Right ventricle myocardium superior (tissue), 1 donor: ENCODE measurements around the gene TTC24. TPM values are rescaled to one million over a fixed set of nuclear protein-coding genes. Genes with fewer than 3 reads are reported as not detected.
"Not testable (repeated sequence)": the region's sequence is repeated elsewhere in the genome, so short reads cannot be mapped to it uniquely, and the experiment has no call there.

ENCODE experiments used
- ATAC-seq: fragments of 200-7000 bp; cut with Tn5 transposase; one replicate; pipeline ENCODE4 v1.9.1; 2020; ENCODE audit warnings: mild to moderate bottlenecking; ENCODE audit not compliant: poor library complexity
- DNase-seq: peaks from one replicate; pipeline ENCODE4 v3.0.0-alpha.2; 2020
- intact Hi-C: fragments of 100-400 bp; cut with DNase I; formaldehyde crosslinking; loops from one replicate; pipeline ENCODE4 v1.11.2; 2022
- total RNA-seq: library from RNA; stranded (reverse); fragmentation: NEBNext Ultra II Directional; extraction: Animal tissue kit (Norgen Biotek cat#: 25700); gene quantifications from one replicate; pipeline ENCODE4 v1.2.1, GENCODE V29; 2021
- donor health status: DM: no; HTN: yes; CAD: no; lungs with severe emphysema.

The TTC24 gene
- total RNA-seq, 1 donor from 2014 or later, result not detected

- DNase-seq (no peak), ATAC-seq (no peak)
- intact Hi-C loops, result loop anchor here (5.0 kb wide), 1 partner anchor 70 kb away; no protein-coding TSS in a partner anchor
Measured at GRCh38 chr1:156582388-156583017, 3.0 kb downstream of the TTC24 start.

- peak; percentile 66 for ATAC-seq
- DNase-seq, result no peak
- intact Hi-C loops, result loop anchor here (5.0 kb wide), 1 partner anchor 68 kb away; no protein-coding TSS in a partner anchor
Measured at GRCh38 chr1:156583821-156584622, 4.5 kb downstream of the TTC24 start.

- no peak for DNase-seq
- intact Hi-C loops, result loop anchor here (5.0 kb wide), 1 partner anchor 67 kb away; no protein-coding TSS in a partner anchor
Measured at GRCh38 chr1:156584813-156585212, 5.3 kb downstream of the TTC24 start.

GRCh38 chr1:156586323-156586722 is 6.8 kb downstream of the TTC24 start:
- intact Hi-C loops, result no loop called here
- no peak for ATAC-seq
- DNase-seq, result no peak

More at GRCh38 chr1:156584813-156585212, 5.3 kb downstream of the TTC24 start:
- no peak for ATAC-seq

- DNase-seq (no peak), ATAC-seq (no peak)
- intact Hi-C loops, result no loop called here
Measured at GRCh38 chr1:156586892-156587477, 7.5 kb downstream of the TTC24 start.

GRCh38 chr1:156587927-156588326 is 8.4 kb downstream of the TTC24 start:
- DNase-seq, ATAC-seq, intact Hi-C loops: not testable (repeated sequence)

GRCh38 chr1:156589546-156589945 is 10.0 kb downstream of the TTC24 start:
- ATAC-seq (no peak), DNase-seq (no peak)
- intact Hi-C loops, result no loop called here

- intact Hi-C loops, result loop anchor here (10.0 kb wide), 1 partner anchor 116 kb away; no protein-coding TSS in a partner anchor
- ATAC-seq (no peak), DNase-seq (no peak)
Measured at GRCh38 chr1:156590326-156591180, 11.0 kb downstream of the TTC24 start.

DNA sequence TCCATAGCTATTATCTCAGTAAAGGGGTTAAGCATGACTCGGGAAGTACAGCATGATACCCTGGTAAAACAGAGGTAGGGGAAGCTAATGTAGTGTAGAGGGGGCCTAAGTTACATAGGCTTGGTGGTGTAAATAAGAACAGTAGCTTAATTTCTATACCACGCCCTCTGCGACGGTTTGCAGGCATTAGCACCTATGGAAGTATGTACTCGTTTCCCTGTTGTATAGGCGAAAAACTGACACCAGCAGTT is 11.6 kb downstream of the TTC24 start:
- ATAC-seq (no peak), DNase-seq (no peak)
- intact Hi-C loops, result loop anchor here (10.0 kb wide), 1 partner anchor 116 kb away; no protein-coding TSS in a partner anchor

DNA sequence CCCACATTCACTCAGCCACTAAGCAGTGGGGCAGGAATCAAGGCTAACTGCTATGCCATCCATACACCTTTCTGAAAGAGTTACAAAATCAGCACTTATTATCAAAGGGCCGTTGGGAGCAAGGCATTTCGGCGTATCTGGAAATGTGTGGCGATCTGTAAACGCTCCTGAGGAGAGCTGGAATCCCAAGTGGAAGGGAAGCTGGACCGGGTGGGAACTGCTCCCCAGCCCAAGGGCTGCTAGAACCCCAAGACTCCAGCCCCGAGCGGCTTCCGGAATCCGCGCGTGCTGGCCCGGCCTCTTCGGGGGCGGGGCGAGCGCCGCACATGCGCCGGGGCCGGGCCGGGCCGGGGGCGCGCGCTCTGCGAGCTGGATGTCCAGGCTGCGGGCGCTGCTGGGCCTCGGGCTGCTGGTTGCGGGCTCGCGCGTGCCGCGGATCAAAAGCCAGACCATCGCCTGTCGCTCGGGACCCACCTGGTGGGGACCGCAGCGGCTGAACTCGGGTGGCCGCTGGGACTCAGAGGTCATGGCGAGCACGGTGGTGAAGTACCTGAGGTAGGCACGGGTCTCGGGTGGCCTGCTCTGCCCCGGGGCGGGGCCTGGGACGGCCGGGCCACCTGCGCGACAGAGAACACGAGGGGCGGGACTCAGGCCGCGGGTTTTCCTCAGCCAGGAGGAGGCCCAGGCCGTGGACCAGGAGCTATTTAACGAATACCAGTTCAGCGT is 12.1 kb downstream of the TTC24 start, which contains the start of gene NAXE:
NAXE (plus strand) TSS at position 345 of the 726 bp plus-strand sequence; CDS start at position 374, 29 bp downstream.
- peak; percentile 86 for DNase-seq
- intact Hi-C loops, result loop anchor here (10.0 kb wide), 1 partner anchor 117 kb away; no protein-coding TSS in a partner anchor
- ATAC-seq, result peak; percentile 98

- intact Hi-C loops, result loop anchor here (10.0 kb wide), 1 partner anchor 118 kb away; no protein-coding TSS in a partner anchor
- ATAC-seq, result no peak
- DNase-seq, result no peak
Measured at GRCh38 chr1:156592158-156592909, 12.8 kb downstream of the TTC24 start.

DNA sequence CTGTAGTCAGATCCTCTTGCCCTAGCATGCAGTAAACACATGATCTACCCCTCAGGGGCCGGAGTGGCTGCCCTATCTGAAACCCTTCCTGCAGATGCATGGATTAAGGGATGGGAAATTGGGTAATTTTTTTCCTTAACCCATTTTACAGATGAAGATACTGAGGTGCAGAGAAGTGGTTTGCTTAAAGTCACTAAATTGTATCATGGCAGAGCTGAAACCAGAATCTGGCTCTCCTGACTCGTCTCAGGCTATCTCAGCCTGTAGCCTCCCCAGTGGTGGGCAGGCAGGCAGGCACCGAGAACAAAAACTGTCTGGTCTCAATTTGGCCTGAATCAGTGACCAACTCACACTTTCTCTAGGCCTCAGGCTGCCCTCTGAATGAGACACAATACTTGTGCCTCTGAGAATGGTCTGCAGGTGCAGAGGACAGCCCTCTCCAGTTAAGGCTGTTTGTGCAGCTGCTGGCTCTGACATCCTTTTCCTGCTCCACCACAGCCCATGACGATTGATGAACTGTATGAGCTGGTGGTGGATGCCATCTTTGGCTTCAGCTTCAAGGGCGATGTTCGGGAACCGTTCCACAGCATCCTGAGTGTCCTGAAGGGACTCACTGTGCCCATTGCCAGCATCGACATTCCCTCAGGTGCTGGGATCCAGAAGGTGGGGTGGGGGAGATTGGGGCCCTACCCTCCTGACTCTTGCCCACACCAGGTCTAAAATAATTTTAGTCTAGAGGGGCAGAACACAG is 13.6 kb downstream of the TTC24 start:
- intact Hi-C loops, result loop anchor here (10.0 kb wide), 1 partner anchor 118 kb away; no protein-coding TSS in a partner anchor
- no peak for ATAC-seq
- DNase-seq, result no peak

GRCh38 chr1:156593661-156593989 is 14.1 kb downstream of the TTC24 start:
- no peak for ATAC-seq
- DNase-seq, result no peak
- intact Hi-C loops, result loop anchor here (10.0 kb wide), 1 partner anchor 119 kb away; no protein-coding TSS in a partner anchor

DNA sequence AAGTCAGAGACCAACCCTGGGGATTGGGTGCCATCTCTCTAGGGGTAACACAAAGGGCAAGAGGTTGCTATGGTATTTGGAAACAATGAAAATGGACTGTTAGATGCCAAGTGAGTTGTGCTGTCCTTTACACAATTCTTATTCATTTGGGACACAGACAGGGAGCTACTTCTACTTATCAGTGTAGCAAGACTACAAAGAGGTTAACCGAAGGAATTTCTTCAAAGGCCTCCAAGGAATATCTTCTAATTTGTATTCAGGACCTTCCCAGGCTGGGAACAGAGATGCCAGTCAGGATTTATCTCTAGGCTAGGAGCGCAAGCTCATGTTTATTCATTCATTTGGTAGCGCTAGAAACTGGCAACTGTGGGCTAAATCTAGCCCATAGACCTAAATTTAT is 14.7 kb downstream of the TTC24 start:
- ATAC-seq (no peak), DNase-seq (no peak)
- intact Hi-C loops, result loop anchor here (10.0 kb wide), 1 partner anchor 119 kb away; no protein-coding TSS in a partner anchor

GRCh38 chr1:156595016-156595415 is 15.5 kb downstream of the TTC24 start:
- intact Hi-C loops, result loop anchor here (10.0 kb wide), 1 partner anchor 120 kb away; no protein-coding TSS in a partner anchor
- DNase-seq, result no peak
- ATAC-seq, result no peak

DNA sequence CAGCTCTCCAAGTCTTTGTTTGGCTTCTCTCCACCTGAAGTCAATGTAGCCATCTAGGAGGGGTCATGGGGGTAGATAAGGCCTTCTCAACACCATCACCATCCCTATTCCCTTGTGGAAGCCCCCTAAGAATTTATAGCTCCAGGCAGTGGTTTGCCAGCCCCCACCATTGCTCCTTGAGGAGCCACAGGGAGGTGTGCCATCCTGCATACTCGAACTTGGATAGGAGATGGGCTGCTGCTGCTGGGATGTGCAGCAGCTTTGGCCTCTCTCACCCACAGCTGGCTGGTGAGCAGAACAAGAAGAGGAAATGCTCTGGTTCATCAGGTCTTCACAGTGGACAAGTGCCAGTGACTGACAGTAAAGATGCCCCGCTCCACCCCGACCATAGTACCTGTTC is 16.9 kb downstream of the TTC24 start:
- intact Hi-C loops, result loop anchor here (10.0 kb wide), 1 partner anchor 122 kb away; no protein-coding TSS in a partner anchor
- no peak for DNase-seq
- no peak for ATAC-seq
